ENCODE results near the gene CCN2.

GRCh38 chr6:131995917-131996316 is 44.7 kb upstream of the CCN2 start:
- TF ChIP-seq EZH2 (IDR thresholded peaks at IDR 0.05) (no peak), FOXP2 (optimal IDR thresholded peaks at IDR 0.05; ENCODE audit: control extremely low read depth, extremely low read length, insufficient read depth) (no peak), POLR2AphosphoS5 (IDR thresholded peaks at IDR 0.05; ENCODE audit: borderline replicate concordance, low read depth, low read length) (no peak)
